CD14-positive monocyte (primary cell): ENCODE measurements around the gene ROR1. TPM values are rescaled to one million over a fixed set of nuclear protein-coding genes. Genes with fewer than 3 reads are reported as not detected.

ENCODE experiments used
- DNase-seq, 3 donors: peaks; one replicate each; pipeline ENCODE4 v3.0.0-alpha.2; 2011 to 2022
- H2AFZ ChIP-seq: 2 replicates; pipeline ENCODE4 v1.6.0; 2012; ENCODE audit warnings: mild to moderate bottlenecking, low read depth, low read length, inconsistent platforms; ENCODE audit not compliant: insufficient read depth, poor library complexity, severe bottlenecking
- H3K27ac ChIP-seq, 2 donors: 1 replicate in 1 of 2; 2 replicates in 1 of 2; pipeline ENCODE4 v1.5.1; 2012 to 2013; ENCODE audit warnings: low read length in 2 of 2, control low read depth in 1 of 2, inconsistent platforms in 1 of 2, low read depth in 1 of 2, mild to moderate bottlenecking in 1 of 2
- H3K27me3 ChIP-seq, 2 donors: one replicate each; pipeline versions ENCODE4 v1.6.0 to v1.6.1; 2011 to 2013; ENCODE audit warnings: low read length in 2 of 2; ENCODE audit not compliant: control insufficient read depth in 2 of 2, insufficient read depth in 2 of 2
- H3K36me3 ChIP-seq, 2 donors: replicated peaks in 1 of 2; 1 replicate in 1 of 2; 2 replicates in 1 of 2; pipeline versions ENCODE4 v1.5.1 to v1.6.1; 2012 to 2013; ENCODE audit warnings: low read length in 2 of 2, control low read depth in 1 of 2, inconsistent platforms in 1 of 2, mild to moderate bottlenecking in 1 of 2; ENCODE audit not compliant: insufficient read depth in 2 of 2, control insufficient read depth in 1 of 2
- H3K4me1 ChIP-seq, 2 donors: 1 replicate in 1 of 2; 2 replicates in 1 of 2; pipeline versions ENCODE4 v1.5.1 to v1.6.1; 2012 to 2013; ENCODE audit warnings: low read length in 2 of 2, control low read depth in 1 of 2, inconsistent platforms in 1 of 2, mild to moderate bottlenecking in 1 of 2, moderate library complexity in 1 of 2; ENCODE audit not compliant: insufficient read depth in 2 of 2, control insufficient read depth in 1 of 2
- H3K4me2 ChIP-seq: replicated peaks from 2 replicates; pipeline ENCODE3; 2012; ENCODE audit warnings: low read length, moderate library complexity, mild to moderate bottlenecking; ENCODE audit not compliant: poor library complexity, severe bottlenecking; ENCODE audit errors: extremely low read depth
- H3K4me3 ChIP-seq, 3 experiments: fragments of 200-600 bp in 1 of 3; sonication (generic) in 1 of 3; replicated peaks in 1 of 3; 1 replicate in 2 of 3; 2 replicates in 1 of 3; pipeline ENCODE4 v1.5.1; 2011 to 2013; ENCODE audit warnings: low read length in 3 of 3, mild to moderate bottlenecking in 3 of 3, control low read depth in 2 of 3, low read depth in 2 of 3, inconsistent platforms in 1 of 3, moderate library complexity in 1 of 3
- H3K79me2 ChIP-seq: 2 replicates; pipeline ENCODE4 v1.6.0; 2012; ENCODE audit warnings: mild to moderate bottlenecking, control low read depth, inconsistent platforms, low read length, moderate library complexity; ENCODE audit not compliant: insufficient read depth
- H3K9ac ChIP-seq: 2 replicates; pipeline ENCODE4 v1.6.0; 2017; ENCODE audit warnings: low read length, mild to moderate bottlenecking; ENCODE audit not compliant: insufficient read depth, poor library complexity, severe bottlenecking
- H3K9me3 ChIP-seq, 2 donors: replicated peaks in 1 of 2; 1 replicate in 1 of 2; 2 replicates in 1 of 2; pipeline versions ENCODE4 v1.5.1 to v1.6.1; 2012 to 2013; ENCODE audit warnings: low read length in 2 of 2, control low read depth in 1 of 2; ENCODE audit not compliant: control insufficient read depth in 1 of 2, insufficient read depth in 1 of 2
- H4K20me1 ChIP-seq: 2 replicates; pipeline ENCODE4 v1.6.0; 2012; ENCODE audit warnings: mild to moderate bottlenecking, low read length, control low read depth, moderate library complexity; ENCODE audit not compliant: insufficient read depth
- H3K27ac Mint-ChIP-seq, 7 donors: one replicate each; pipeline ENCODE4 v1.8.0; 2020; ENCODE audit warnings: mild to moderate bottlenecking in 7 of 7, mixed read lengths in 7 of 7, moderate library complexity in 6 of 7, inconsistent platforms in 2 of 7
- H3K27me3 Mint-ChIP-seq, 3 donors: one replicate each; pipeline ENCODE4 v1.8.0; 2021 to 2022; ENCODE audit warnings: low read depth in 3 of 3, mild to moderate bottlenecking in 3 of 3, mixed read lengths in 3 of 3, moderate library complexity in 3 of 3, inconsistent platforms in 1 of 3
- H3K36me3 Mint-ChIP-seq, 2 donors: one replicate each; pipeline ENCODE4 v1.8.0; 2020; ENCODE audit warnings: mixed read lengths in 2 of 2, inconsistent platforms in 1 of 2, mild to moderate bottlenecking in 1 of 2
- H3K4me1 Mint-ChIP-seq: one replicate; pipeline ENCODE4 v1.8.0; 2020; ENCODE audit warnings: mild to moderate bottlenecking, mixed read lengths
- H3K4me3 Mint-ChIP-seq, 2 donors: one replicate each; pipeline ENCODE4 v1.8.0; 2020; ENCODE audit warnings: mild to moderate bottlenecking in 2 of 2, mixed read lengths in 2 of 2, moderate library complexity in 1 of 2
- H3K9me3 Mint-ChIP-seq, 7 donors: one replicate each; pipeline ENCODE4 v1.8.0; 2020 to 2022; ENCODE audit warnings: mixed read lengths in 7 of 7, mild to moderate bottlenecking in 6 of 7, moderate library complexity in 6 of 7, inconsistent platforms in 2 of 7
- CTCF ChIP-seq: fragments of 200-600 bp; IDR thresholded peaks from one replicate; pipeline ENCODE4 v1.8.0; 2022; ENCODE audit warnings: antibody characterized with exemption, mild to moderate bottlenecking
- WGBS: methylation state at CpG from one replicate; pipeline ENCODE4 v1.1.5; 2013; ENCODE audit warnings: missing lambda C conversion rate; ENCODE audit not compliant: insufficient coverage; 5-methylcytosine and 5-hydroxymethylcytosine counted together
- intact Hi-C, 2 donors: fragments of 100-400 bp; cut with micrococcal nuclease; formaldehyde crosslinking; loops; one replicate each; pipeline versions ENCODE4 v1.15.0 to v1.15.1; 2023
- polyA plus RNA-seq, 3 donors: library from polyadenylated mRNA; depleted of rRNA in 1 of 3; unstranded in 2 of 3; stranded (reverse) in 1 of 3; fragments of 300-500 nt in 2 of 3; fragments of >200 nt in 1 of 3; fragmentation: Illumina TruSeq in 2 of 3; gene quantifications; 1 replicate in 2 of 3; 2 replicates in 1 of 3; pipeline ENCODE4 v1.2.3, GENCODE V29; 2012 to 2021

The ROR1 gene
- polyA plus RNA-seq, 3 donors, result not detected

- no peaks in the 10 kb centered on the region for H3K36me3 ChIP-seq
- no peaks in the 10 kb centered on the region for H3K79me2 ChIP-seq
- Mint-ChIP-seq H3K9me3 (peaks cover 0 to 2% (median 0%) of the 10 kb centered on the region in 7 donors), H3K4me1 (peaks cover 4% of the 10 kb centered on the region), H3K27ac (no peak overlapping the region), H3K27me3 (peaks cover 0 to 8% (median 2%) of the 10 kb centered on the region in 3 donors), H3K36me3 (no peaks in the 10 kb centered on the region), H3K4me3 (no peak overlapping the region)
- H3K27me3 ChIP-seq, result no peaks in the 10 kb centered on the region
- H4K20me1 ChIP-seq, result no peaks in the 10 kb centered on the region
- H3K4me2 ChIP-seq, result no peak overlapping the region
- H3K4me3 ChIP-seq, result no peak overlapping the region
- H3K9me3 ChIP-seq, result no peaks in the 10 kb centered on the region
- 80% methylated on average over 1 of the region's 3 CpGs for WGBS
- H2AFZ ChIP-seq, result no peak overlapping the region
- no peak for TF ChIP-seq CTCF
- intact Hi-C loops, result no loop called here
- H3K9ac ChIP-seq, result no peak overlapping the region
- H3K4me1 ChIP-seq, result no peaks in the 10 kb centered on the region
- no peak overlapping the region for H3K27ac ChIP-seq
- DNase-seq, result no peak
These were observed 23.1 kb upstream of the ROR1 start for GRCh38 chr1:63750721-63751120.

- Histone ChIP-seq H3K79me2 (no peaks in the 10 kb centered on the region), H3K4me1 (no peaks in the 10 kb centered on the region), H2AFZ (no peak overlapping the region), H3K9me3 (no peaks in the 10 kb centered on the region), H4K20me1 (no peaks in the 10 kb centered on the region), H3K4me2 (no peak overlapping the region), H3K9ac (no peak overlapping the region), H3K4me3 (no peak overlapping the region), H3K27me3 (no peaks in the 10 kb centered on the region), H3K27ac (no peak overlapping the region), H3K36me3 (no peaks in the 10 kb centered on the region)
- H3K36me3 Mint-ChIP-seq, result no peaks in the 10 kb centered on the region
- peaks cover 4% of the 10 kb centered on the region for H3K4me1 Mint-ChIP-seq
- H3K4me3 Mint-ChIP-seq, result no peak overlapping the region
- TF ChIP-seq CTCF, result no peak
- WGBS, result 33% methylated on average over 1 of the region's 1 CpG
- intact Hi-C loops, result no loop called here
- no peak overlapping the region for H3K27ac Mint-ChIP-seq
- peaks cover 0 to 2% (median 0%) of the 10 kb centered on the region in 7 donors for H3K9me3 Mint-ChIP-seq
- peaks cover 0 to 8% (median 2%) of the 10 kb centered on the region in 3 donors for H3K27me3 Mint-ChIP-seq
- DNase-seq, result no peak
These were observed 21.6 kb upstream of the ROR1 start for GRCh38 chr1:63752176-63752575.
